Effector memory CD8-positive, alpha-beta T cell (primary cell): ENCODE data around the gene STK11.

Experiments used
- ATAC-seq: fragments of 150-1000 bp; cut with Tn5 transposase; replicated peaks from 2 replicates; pipeline ENCODE4 v1.10.0; 2021; ENCODE audit warnings: mild to moderate bottlenecking, moderate library complexity
- DNase-seq, 3 experiments: peaks; one replicate each; pipeline ENCODE4 v3.0.0; 2021
- H3K27ac Mint-ChIP-seq, 2 donors: one replicate each; pipeline ENCODE4 v1.8.0; 2022; ENCODE audit warnings: mild to moderate bottlenecking in 2 of 2, mixed read lengths in 2 of 2, moderate library complexity in 2 of 2
- H3K27me3 Mint-ChIP-seq, 2 donors: one replicate each; pipeline ENCODE4 v1.8.0; 2022; ENCODE audit warnings: mixed read lengths in 2 of 2
- H3K36me3 Mint-ChIP-seq: one replicate; pipeline ENCODE4 v1.8.0; 2022; ENCODE audit warnings: mild to moderate bottlenecking, moderate library complexity, mixed read lengths; ENCODE audit not compliant: insufficient read depth
- H3K4me1 Mint-ChIP-seq, 2 donors: one replicate each; pipeline ENCODE4 v1.8.0; 2022; ENCODE audit warnings: low read depth in 2 of 2, mixed read lengths in 2 of 2
- H3K4me3 Mint-ChIP-seq, 2 donors: one replicate each; pipeline ENCODE4 v1.8.0; 2022; ENCODE audit warnings: mild to moderate bottlenecking in 2 of 2, mixed read lengths in 2 of 2, moderate library complexity in 2 of 2
- H3K9me3 Mint-ChIP-seq, 2 donors: one replicate each; pipeline ENCODE4 v1.8.0; 2022; ENCODE audit warnings: mixed read lengths in 2 of 2

The STK11 gene

DNA sequence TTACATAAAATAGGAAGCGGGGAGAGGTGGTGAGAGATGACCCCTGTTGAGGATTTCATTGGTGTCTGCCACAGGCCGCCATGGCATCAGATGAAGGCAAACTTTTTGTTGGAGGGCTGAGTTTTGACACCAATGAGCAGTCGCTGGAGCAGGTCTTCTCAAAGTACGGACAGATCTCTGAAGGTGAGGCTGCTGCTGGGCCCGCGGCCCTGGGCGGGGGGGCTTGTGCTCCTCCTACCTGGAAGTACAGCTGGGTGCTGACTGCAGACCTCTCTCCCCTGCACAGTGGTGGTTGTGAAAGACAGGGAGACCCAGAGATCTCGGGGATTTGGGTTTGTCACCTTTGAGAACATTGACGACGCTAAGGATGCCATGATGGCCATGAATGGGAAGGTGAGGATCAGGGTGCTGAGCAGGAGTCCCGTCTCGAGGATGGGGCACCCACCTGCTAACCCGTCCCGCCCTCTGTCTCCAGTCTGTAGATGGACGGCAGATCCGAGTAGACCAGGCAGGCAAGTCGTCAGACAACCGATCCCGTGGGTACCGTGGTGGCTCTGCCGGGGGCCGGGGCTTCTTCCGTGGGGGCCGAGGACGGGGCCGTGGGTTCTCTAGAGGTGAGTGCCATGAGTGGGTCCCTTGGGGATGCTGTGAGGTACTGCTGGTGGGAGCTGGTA, 65.4 kb downstream of the STK11 start:
- DNase-seq (no peak), ATAC-seq (no peak)
- Mint-ChIP-seq H3K27ac (peak overlapping the region; percentile 94 to 97), H3K4me3 (peak overlapping the region; percentile 84 to 86), H3K9me3 (no peaks in the 10 kb centered on the region), H3K27me3 (no peaks in the 10 kb centered on the region), H3K4me1 (peaks cover 52 to 57% of the 10 kb centered on the region in 2 donors), H3K36me3 (peaks cover 95% of the 10 kb centered on the region)

DNA sequence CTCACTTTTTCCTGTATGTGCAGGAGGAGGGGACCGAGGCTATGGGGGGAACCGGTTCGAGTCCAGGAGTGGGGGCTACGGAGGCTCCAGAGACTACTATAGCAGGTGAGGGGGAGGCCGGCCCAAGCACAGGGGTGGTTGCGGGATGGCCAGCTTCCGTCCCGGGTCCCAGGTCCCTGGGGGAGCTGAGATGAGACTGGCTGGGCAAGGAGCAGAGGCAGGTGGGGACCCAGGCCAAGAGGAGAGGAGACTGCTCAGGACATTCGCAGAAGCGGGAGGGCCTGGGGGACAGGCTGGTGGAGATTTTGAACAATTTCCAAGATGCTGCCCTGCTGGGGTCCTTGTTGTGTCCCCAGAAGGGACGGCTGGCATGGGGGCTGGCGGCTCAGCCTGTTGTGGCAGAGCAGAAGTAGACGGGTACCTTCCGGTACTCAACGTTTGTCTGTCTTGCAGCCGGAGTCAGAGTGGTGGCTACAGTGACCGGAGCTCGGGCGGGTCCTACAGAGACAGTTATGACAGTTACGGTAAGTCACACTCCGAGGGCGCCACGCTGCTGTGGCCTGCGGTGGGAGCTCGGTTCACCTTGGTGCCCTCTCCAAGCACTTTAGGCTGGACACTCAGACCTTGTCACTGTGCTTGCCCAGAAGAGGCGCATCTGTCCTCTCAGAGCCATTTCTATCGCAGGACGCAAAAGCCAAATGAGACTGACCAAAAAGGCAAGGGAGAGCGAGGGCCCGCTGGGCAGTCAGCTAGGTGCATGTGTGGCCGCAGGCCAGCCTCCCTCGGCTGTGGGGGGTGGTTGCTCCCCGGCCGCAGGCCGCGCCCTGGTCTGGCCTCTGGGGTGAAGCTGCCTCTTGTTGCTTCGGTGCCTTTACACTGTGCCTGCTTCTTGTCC, 66.2 kb downstream of the STK11 start:
- Mint-ChIP-seq H3K4me3 (peak overlapping the region; percentile 84 to 86), H3K9me3 (no peaks in the 10 kb centered on the region), H3K4me1 (peaks cover 56 to 60% of the 10 kb centered on the region in 2 donors)

DNA sequence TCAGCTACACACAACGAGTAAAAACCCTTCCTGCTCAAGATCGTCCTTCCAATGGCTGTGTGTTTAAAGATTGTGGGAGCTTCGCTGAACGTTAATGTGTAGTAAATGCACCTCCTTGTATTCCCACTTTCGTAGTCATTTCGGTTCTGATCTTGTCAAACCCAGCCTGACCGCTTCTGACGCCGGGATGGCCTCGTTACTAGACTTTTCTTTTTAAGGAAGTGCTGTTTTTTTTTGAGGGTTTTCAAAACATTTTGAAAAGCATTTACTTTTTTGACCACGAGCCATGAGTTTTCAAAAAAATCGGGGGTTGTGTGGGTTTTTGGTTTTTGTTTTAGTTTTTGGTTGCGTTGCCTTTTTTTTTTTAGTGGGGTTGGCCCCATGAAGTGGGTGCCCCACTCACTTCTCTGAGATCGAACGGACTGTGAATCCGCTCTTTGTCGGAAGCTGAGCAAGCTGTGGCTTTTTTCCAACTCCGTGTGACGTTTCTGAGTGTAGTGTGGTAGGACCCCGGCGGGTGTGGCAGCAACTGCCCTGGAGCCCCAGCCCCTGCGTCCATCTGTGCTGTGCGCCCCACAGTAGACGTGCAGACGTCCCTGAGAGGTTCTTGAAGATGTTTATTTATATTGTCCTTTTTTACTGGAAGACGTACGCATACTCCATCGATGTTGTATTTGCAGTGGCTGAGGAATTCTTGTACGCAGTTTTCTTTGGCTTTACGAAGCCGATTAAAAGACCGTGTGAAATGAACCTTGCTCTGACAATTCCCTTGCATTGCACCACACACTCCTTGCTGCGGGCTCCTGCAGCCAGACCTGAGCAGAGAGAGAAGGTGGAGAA, 67.1 kb downstream of the STK11 start:
- peaks cover 95% of the 10 kb centered on the region for H3K36me3 Mint-ChIP-seq
- peak overlapping the region; percentile 63 to 84 for H3K4me3 Mint-ChIP-seq
- DNase-seq, result no peak
- no peak for ATAC-seq
- peak overlapping the region; percentile 77 to 97 for H3K27ac Mint-ChIP-seq
- H3K9me3 Mint-ChIP-seq, result no peaks in the 10 kb centered on the region
- no peaks in the 10 kb centered on the region for H3K27me3 Mint-ChIP-seq
- H3K4me1 Mint-ChIP-seq, result peaks cover 54 to 58% of the 10 kb centered on the region in 2 donors

More for the DNA sequence above, 66.2 kb downstream of the STK11 start:
- ATAC-seq, result no peak
- Mint-ChIP-seq H3K27ac (peak overlapping the region; percentile 94 to 97), H3K36me3 (peaks cover 93% of the 10 kb centered on the region), H3K27me3 (no peaks in the 10 kb centered on the region)
- DNase-seq, result no peak

DNA sequence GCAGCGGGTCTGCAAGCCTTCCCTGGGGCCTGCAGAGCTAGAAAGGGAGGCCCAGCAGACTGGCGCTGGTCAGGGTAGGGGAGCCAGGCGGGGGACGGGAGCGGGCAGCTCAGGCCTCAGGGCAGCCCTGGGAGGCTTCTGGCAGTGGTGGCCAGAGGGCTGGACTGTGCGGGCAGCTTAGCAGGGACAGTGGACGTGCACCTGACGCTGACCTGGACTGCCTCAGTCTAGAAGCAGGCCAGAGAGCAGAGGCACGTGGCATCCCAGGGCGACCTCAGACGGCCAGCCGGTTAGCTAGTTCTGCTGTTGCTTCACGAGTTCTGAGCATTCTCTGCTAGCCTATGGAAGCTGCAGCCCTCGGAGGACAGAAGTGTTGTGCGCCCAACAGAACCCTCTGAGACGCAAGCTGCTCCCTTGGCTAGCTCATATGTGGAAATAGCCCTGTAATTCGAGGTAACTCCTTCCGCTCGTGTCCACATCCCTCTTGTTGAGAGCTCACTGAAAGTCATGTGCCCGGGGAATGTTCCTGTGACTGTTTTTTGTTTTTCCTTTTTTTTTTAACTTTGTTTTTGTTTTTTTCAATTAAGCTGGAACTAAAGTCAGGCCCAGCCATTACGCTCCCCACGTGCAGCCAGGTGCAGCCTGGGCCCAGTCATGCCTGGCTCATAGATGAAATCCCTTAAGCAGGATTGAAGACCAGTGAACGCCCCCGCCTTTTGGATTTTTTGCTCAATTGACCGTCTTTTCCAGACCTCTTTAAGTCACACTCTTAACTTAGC, 67.9 kb downstream of the STK11 start:
- H3K36me3 Mint-ChIP-seq, result peaks cover 93% of the 10 kb centered on the region
- H3K27ac Mint-ChIP-seq, result peak overlapping the region; percentile 77 to 97

DNA sequence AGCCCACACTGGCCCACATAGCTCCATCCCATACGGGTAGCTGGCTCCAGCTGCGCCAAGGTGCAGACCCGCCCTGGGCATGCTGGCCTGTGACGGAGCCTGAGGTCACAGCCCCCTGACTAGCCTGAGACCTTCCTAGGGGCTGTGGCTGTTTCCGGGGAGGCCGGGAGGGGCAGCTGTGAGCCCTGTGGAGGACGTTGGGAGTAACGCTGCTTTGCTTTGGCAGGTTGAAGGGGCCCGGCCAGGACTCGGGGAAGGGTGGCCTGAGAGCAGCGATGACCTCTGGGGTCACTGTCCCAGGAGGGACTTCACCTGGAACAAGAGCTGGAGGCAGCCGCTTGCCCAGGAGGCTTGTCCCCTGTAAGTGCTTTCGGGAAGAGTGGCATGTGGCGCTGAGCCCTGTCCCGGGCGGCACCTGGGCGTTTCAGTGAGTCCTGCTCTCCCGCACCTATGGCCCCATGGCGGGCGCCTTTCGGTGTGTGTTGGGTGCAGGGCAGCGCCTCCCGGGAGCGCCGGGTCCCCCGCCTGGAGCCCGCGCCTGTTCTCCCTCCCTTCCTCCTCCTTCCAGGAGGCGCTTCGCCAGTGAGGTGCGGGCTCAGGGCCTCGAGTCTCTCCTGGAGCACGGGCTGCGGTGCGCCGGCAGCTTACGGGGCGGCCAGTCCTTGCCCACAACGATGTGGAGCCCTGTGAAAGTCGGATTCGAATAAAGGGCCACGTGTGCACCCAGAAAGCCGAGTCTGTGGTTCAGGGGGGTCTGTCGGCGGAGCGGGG, 68.7 kb downstream of the STK11 start:
- Mint-ChIP-seq H3K36me3 (peaks cover 89% of the 10 kb centered on the region), H3K4me1 (peaks cover 43 to 46% of the 10 kb centered on the region in 2 donors)

More for the DNA sequence above, 67.9 kb downstream of the STK11 start:
- Mint-ChIP-seq H3K4me3 (peak overlapping the region; percentile 53 to 63), H3K4me1 (peaks cover 48 to 52% of the 10 kb centered on the region in 2 donors), H3K27me3 (no peaks in the 10 kb centered on the region), H3K9me3 (no peaks in the 10 kb centered on the region)
- ATAC-seq (no peak), DNase-seq (no peak)

DNA sequence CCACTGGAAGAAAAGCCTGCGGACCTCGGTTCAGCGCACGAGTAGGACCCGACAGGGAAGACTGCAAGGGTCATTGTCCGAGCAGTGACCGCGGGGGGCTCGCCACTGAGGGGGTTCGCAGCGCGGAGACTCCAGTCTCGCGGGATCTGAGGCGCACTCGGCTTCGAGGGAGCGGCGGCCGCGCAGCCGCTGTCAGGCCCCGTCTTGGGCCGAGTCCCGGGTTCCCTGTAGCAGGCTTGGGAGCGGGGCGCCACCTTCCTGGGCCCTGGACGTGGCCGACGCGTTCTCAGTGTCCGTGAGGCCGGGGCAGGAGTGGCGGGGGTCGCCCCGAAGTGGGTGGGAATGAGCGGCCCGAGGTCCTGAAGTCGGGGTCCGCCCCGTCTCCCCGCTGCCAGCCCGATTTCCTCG, 69.3 kb downstream of the STK11 start:
- H3K4me1 Mint-ChIP-seq, result peaks cover 46 to 48% of the 10 kb centered on the region in 2 donors
- ATAC-seq, result no peak
- peak overlapping the region; percentile 74 to 80 for H3K4me3 Mint-ChIP-seq
- peak overlapping the region; percentile 90 to 97 for H3K27ac Mint-ChIP-seq
- H3K9me3 Mint-ChIP-seq, result no peaks in the 10 kb centered on the region
- no peak for DNase-seq
- peaks cover 87% of the 10 kb centered on the region for H3K36me3 Mint-ChIP-seq
- no peaks in the 10 kb centered on the region for H3K27me3 Mint-ChIP-seq

More for the DNA sequence above, 68.7 kb downstream of the STK11 start:
- Mint-ChIP-seq H3K4me3 (peak overlapping the region; percentile 53 to 80), H3K27me3 (no peaks in the 10 kb centered on the region), H3K27ac (peak overlapping the region; percentile 77 to 97), H3K9me3 (no peaks in the 10 kb centered on the region)
- ATAC-seq (no peak), DNase-seq (no peak)

DNA sequence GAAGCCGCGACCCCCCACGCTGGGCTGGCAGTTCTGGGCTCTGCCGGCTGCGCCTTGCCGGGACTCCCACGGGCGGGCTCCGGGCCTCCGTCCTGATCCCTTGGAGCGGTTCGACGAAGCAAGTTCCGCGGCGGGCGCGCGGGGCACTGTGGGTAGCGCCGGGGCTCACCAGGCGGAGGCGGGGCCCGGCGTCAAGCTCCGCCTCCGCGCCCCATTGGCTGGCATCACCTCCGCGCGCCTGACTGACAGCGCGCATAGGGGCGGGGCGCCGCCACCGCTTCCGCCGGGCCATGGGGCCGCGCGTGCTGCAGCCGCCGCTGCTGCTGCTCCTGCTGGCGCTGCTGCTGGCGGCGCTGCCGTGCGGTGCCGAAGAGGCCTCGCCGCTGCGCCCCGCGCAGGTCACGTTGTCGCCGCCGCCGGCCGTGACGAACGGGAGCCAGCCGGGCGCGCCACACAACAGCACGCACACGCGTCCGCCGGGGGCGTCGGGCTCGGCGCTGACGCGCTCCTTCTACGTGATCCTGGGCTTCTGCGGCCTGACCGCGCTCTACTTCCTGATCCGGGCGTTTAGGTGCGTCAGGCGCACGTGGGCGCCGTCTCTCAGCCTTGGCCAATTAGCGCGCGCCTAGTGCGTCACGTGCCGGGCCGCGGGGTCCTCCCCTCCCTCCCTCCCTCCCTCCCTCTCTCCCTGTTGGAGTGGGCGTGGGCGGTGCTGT, 69.8 kb downstream of the STK11 start, which contains the start of gene FAM174C:
FAM174C (plus strand) TSS at position 271 of the 716 bp plus-strand sequence; CDS start at position 291, 20 bp downstream.
- Mint-ChIP-seq H3K4me1 (peaks cover 42 to 47% of the 10 kb centered on the region in 2 donors), H3K27ac (peak within 1 kb of the TSS; percentile 90 to 97), H3K9me3 (no peaks in the 10 kb centered on the region), H3K36me3 (peaks cover 85% of the 10 kb centered on the region), H3K4me3 (peak within 1 kb of the TSS; percentile 74 to 80), H3K27me3 (no peaks in the 10 kb centered on the region)
- DNase-seq (peak; percentile 89 to 94 (median 94)), ATAC-seq (peak; percentile 81)

DNA sequence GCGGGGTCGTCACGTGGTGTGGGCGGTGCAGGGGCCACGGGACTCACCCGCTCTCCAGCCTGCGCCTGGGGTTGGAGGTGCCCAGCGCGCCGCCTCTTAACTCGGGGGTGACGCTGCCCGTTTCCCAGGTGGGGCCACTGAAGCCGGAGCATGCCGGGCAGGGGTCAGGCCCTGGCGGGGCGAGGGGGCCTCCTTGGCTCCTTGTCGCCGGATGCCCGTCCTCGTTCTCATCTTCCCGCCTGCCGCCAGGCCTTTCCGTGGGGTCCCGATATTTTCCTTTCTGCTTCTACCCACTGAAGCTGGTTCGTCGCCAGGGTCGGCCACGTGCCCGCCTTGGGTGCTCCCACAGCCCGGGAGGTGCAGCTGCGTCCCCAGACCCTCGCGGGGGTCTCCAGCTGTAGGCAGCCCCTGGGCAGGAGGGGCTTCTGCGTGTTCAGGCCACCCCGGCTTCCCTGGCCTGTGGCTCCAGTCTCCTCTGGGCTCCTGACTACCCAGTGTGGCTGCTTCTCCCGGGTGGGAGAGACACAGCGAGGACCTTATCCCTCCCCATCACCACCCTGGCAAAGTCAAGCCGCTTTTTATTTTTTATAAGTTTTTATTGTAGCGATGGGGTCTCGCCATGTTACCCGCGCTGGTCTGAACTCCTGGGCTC, 70.5 kb downstream of the STK11 start:
- Mint-ChIP-seq H3K36me3 (peaks cover 79% of the 10 kb centered on the region), H3K27ac (peak overlapping the region; percentile 90 to 97), H3K9me3 (no peaks in the 10 kb centered on the region), H3K4me3 (peak overlapping the region; percentile 74 to 80), H3K4me1 (peaks cover 36 to 41% of the 10 kb centered on the region in 2 donors), H3K27me3 (no peaks in the 10 kb centered on the region)
- no peak for DNase-seq
- no peak for ATAC-seq

DNA sequence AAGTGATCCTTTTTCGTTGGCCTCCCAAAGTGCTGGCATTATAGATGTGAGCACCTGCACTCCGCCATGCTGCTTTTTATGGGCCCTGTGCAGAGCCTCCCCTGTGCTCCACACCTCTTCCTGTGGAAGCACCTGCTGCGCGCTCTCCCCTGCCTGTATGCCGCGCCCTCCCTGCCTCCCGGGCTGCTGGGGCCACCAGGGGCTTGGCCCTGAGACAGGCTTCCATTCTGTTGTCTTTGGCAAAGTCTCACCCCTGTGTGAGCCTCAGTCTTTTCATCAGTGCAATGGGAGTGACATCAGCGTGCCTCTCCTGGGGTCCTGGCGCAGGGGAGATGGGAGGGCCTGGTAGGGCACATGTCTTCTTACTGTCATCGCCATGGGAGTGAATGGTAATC, 71.0 kb downstream of the STK11 start:
- ATAC-seq (no peak), DNase-seq (no peak)
- Mint-ChIP-seq H3K9me3 (no peaks in the 10 kb centered on the region), H3K27me3 (no peaks in the 10 kb centered on the region), H3K4me3 (peak overlapping the region; percentile 74 to 80), H3K27ac (peak overlapping the region; percentile 48 to 97), H3K4me1 (peaks cover 32 to 37% of the 10 kb centered on the region in 2 donors), H3K36me3 (peaks cover 74% of the 10 kb centered on the region)

DNA sequence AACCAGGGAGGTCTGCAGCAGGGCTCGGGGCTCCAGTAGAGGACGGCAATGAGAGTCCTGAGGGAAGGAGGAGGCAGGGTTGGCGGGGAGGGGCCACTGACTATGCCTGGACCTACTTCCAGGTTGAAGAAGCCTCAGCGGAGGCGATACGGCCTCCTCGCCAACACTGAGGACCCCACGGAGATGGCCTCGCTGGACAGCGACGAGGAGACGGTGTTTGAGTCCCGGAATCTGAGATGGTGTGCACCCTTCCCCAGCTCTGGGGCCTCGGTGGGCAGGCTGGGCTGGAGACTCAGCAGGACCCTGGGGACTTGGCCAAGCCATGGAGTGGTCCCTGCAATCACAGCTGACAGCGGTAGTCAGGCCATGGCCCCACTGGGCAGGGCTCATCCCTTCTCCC, 71.5 kb downstream of the STK11 start:
- ATAC-seq (no peak), DNase-seq (no peak)
- no peaks in the 10 kb centered on the region for H3K27me3 Mint-ChIP-seq
- peaks cover 72% of the 10 kb centered on the region for H3K36me3 Mint-ChIP-seq
- H3K27ac Mint-ChIP-seq, result peak overlapping the region in 1 of 2 donors; percentile 97
- H3K4me1 Mint-ChIP-seq, result peaks cover 30 to 34% of the 10 kb centered on the region in 2 donors
- H3K4me3 Mint-ChIP-seq, result peak overlapping the region; percentile 74 to 80
- no peaks in the 10 kb centered on the region for H3K9me3 Mint-ChIP-seq
